GM10266 (cell line): Measurements from ENCODE around the gene LRRK2.
"Not testable (repeated sequence)": the region's sequence is repeated elsewhere in the genome, so short reads cannot be mapped to it uniquely, and the experiment has no call there.

Source experiments
- DNase-seq: peaks from one replicate; pipeline ENCODE4 v3.0.0; 2012; ENCODE audit errors: extremely low spot score
- CTCF ChIP-seq: IDR thresholded peaks from 2 replicates; pipeline ENCODE4 v1.5.1; 2012; ENCODE audit warnings: mild to moderate bottlenecking, low read depth; ENCODE audit not compliant: control insufficient read depth, insufficient read depth; ENCODE audit errors: missing control alignments

LRRK2 gene

GRCh38 chr12:40202095-40203059 is 22.4 kb upstream of the LRRK2 start:
- no peak for DNase-seq
- no peak for TF ChIP-seq CTCF

- TF ChIP-seq CTCF, result no peak
- DNase-seq, result no peak
These were observed 21.8 kb upstream of the LRRK2 start for GRCh38 chr12:40203060-40203430.

- no peak for TF ChIP-seq CTCF
- DNase-seq, result no peak
These were observed 20.5 kb upstream of the LRRK2 start for GRCh38 chr12:40204337-40204736.

- no peak for TF ChIP-seq CTCF
- DNase-seq, result no peak
These were observed 17.2 kb upstream of the LRRK2 start for GRCh38 chr12:40207551-40207950.

- no peak for TF ChIP-seq CTCF
- DNase-seq, result no peak
These were observed 15.9 kb upstream of the LRRK2 start for GRCh38 chr12:40208707-40209446.

- no peak for TF ChIP-seq CTCF
- DNase-seq, result no peak
These were observed 14.9 kb upstream of the LRRK2 start for GRCh38 chr12:40209886-40210285.

GRCh38 chr12:40211186-40211585 is 13.6 kb upstream of the LRRK2 start:
- DNase-seq, result not testable (repeated sequence)
